Adrenal gland (tissue), 5 donors: ENCODE data around the gene METTL14.

Source experiments
- POLR2A ChIP-seq, 2 donors: fragments of 450-650 bp; IDR thresholded peaks; one replicate each; pipeline ENCODE4 v1.6.1; 2017; ENCODE audit warnings: antibody characterized with exemption in 2 of 2, mild to moderate bottlenecking in 2 of 2, moderate library complexity in 1 of 2
- TF ChIP-seq, protein P1 (sequence below), 6 experiments: fragments of 450-650 bp in 4 of 6; fragments of 200-600 bp in 2 of 6; sonication (generic) in 1 of 6; IDR thresholded peaks; 1 replicate in 5 of 6; 2 replicates in 1 of 6; pipeline versions ENCODE4 v1.5.1 to v1.8.0; 2016 to 2021; ENCODE audit warnings: antibody characterized with exemption in 6 of 6, mild to moderate bottlenecking in 2 of 6, moderate library complexity in 1 of 6
- donor health status: DM: no; HTN: no; CAD: no.

DNA sequence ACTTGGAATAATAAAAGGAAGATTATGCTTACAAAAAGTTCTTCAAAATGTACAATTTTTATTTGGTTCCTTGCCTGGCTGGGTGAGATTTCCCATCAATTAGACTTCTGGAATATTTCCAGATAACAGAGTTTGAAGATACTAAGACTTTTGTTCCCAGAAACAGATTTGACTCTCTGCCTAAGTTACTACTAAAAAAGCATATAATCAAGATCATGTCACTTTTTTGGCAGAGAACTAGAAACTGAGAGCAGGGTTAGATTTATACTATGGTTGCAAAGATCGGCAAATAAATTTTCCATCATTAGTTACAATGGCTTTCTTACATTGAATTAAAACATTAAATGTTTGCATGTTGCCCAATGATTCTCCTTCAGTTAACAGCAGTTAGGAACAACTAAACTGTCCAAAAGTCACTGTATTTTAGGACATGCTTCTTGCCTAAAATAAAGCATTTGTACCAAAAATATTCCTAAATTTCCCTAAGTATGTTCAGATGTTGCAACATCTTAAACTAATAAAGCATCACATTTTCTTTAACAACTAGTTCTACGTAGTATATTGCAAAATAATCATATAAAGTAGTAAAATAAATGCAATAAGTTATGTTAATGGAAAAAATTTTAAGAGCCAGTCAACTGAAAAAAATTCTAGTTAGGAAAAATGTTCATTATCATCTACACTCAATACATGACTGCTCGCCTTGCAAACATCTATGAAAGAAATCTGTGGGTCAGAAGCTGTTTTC lies 77.7 kb downstream of the METTL14 start:
- TF ChIP-seq, protein P1, sequence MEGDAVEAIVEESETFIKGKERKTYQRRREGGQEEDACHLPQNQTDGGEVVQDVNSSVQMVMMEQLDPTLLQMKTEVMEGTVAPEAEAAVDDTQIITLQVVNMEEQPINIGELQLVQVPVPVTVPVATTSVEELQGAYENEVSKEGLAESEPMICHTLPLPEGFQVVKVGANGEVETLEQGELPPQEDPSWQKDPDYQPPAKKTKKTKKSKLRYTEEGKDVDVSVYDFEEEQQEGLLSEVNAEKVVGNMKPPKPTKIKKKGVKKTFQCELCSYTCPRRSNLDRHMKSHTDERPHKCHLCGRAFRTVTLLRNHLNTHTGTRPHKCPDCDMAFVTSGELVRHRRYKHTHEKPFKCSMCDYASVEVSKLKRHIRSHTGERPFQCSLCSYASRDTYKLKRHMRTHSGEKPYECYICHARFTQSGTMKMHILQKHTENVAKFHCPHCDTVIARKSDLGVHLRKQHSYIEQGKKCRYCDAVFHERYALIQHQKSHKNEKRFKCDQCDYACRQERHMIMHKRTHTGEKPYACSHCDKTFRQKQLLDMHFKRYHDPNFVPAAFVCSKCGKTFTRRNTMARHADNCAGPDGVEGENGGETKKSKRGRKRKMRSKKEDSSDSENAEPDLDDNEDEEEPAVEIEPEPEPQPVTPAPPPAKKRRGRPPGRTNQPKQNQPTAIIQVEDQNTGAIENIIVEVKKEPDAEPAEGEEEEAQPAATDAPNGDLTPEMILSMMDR (IDR thresholded peaks at IDR 0.05), result no peak
- TF ChIP-seq POLR2A (IDR thresholded peaks at IDR 0.05), result no peak
